A549 treated with ZK216348 at 1 μM for 4 hours (cell line): Measurements from ENCODE around the gene POLR1B. TPM values are rescaled to one million over a fixed set of nuclear protein-coding genes. Genes with fewer than 3 reads are reported as not detected.

Experiments
- total RNA-seq: library from RNA; stranded (reverse); fragments of 200-300 nt; extraction: Qiagen RNA extraction; gene quantifications from 5 replicates; pipeline ENCODE4 v1.2.3, GENCODE V29; 2022; ENCODE audit warnings: low read depth

Gene POLR1B, protein sequence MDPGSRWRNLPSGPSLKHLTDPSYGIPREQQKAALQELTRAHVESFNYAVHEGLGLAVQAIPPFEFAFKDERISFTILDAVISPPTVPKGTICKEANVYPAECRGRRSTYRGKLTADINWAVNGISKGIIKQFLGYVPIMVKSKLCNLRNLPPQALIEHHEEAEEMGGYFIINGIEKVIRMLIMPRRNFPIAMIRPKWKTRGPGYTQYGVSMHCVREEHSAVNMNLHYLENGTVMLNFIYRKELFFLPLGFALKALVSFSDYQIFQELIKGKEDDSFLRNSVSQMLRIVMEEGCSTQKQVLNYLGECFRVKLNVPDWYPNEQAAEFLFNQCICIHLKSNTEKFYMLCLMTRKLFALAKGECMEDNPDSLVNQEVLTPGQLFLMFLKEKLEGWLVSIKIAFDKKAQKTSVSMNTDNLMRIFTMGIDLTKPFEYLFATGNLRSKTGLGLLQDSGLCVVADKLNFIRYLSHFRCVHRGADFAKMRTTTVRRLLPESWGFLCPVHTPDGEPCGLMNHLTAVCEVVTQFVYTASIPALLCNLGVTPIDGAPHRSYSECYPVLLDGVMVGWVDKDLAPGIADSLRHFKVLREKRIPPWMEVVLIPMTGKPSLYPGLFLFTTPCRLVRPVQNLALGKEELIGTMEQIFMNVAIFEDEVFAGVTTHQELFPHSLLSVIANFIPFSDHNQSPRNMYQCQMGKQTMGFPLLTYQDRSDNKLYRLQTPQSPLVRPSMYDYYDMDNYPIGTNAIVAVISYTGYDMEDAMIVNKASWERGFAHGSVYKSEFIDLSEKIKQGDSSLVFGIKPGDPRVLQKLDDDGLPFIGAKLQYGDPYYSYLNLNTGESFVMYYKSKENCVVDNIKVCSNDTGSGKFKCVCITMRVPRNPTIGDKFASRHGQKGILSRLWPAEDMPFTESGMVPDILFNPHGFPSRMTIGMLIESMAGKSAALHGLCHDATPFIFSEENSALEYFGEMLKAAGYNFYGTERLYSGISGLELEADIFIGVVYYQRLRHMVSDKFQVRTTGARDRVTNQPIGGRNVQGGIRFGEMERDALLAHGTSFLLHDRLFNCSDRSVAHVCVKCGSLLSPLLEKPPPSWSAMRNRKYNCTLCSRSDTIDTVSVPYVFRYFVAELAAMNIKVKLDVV
- 20.3 to 31.0 TPM (median 25.8 TPM) in 5 replicates for total RNA-seq

DNA sequence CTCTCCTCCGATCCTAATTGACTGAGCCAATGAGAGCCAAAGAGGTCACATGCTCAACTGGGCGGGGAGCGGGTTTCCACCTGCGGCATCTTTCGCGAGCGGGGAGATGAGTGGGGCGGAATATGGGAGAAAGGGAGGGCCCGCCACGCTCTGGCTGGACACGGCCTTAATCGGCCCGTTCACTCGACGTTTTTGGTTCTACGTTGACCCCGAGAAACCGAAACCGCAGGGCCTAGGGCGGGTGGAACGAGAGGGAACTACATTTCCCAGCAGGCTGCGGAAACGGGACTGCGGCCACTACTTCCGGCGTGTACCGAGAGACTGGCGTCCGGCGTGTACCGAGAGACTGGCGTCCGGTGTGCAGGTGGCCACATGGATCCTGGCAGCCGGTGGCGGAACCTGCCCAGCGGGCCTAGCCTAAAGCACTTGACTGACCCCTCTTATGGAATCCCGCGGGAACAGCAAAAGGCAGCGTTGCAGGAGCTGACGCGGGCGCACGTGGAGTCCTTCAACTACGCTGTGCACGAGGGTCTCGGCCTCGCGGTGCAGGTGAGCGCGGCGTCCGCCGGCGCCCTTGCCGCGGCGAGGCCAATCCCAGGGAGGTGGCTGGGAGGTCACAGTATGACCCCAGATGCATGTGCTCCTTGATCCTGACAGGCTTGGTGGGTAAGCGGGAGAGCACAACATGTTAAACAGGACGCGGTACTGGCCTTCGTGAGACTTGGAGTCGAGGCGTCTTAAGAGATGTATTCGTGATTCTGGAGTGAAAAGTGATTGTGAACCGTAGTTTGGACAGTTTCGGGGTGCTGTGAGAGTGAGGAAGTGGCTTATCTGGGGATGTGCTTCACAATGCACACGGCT lies at the start of gene POLR1B:
Gene POLR1B (plus strand): TSS at position 343 of the 861 bp plus-strand sequence. CDS start 30 bp downstream, at position 373.

DNA sequence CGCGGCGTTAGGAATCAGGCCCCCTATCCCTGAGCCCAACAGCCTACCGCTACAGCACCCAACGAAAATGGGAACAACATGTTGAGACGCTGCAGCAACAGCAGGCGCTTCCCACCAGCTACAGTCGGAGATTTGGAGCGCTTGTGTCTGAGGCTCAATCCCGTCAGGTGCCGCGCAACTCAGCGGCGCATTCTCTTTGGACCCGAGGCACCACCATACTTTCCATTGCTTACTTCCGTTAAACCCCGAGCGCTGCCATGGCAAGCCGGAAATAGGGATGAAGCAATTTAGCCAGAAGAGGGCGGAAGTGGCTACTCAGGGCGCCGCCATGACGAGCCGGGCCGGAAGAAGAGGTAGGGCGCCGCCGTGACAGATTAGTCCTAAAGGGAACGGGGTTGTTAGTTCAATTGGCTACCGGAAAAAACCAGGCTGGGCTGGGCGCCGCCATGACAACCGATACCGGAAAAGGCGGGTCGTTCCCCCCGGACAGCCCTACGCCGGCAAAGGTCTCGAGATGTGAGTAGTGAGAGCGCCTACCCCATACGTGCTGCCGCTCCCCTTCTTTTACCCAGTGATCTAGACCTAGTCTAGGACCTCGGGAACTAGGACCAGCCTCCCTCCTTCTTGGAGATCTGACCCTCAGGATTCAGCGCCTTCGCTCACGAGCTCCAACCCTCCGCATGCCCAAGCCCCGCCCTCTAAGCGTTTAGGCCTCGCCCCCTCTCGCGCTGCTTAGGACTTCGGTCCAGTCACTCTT lies 42.0 kb downstream of the POLR1B start, which contains the start of gene CHCHD5:
Gene CHCHD5 (plus strand): TSS at position 476 of the 757 bp plus-strand sequence. CDS start 39 bp downstream, at position 515.

Other genes starting within 250 kb of the POLR1B start
- gene RGPD8, start 108.8 kb upstream of the POLR1B start, total RNA-seq: 2.0 to 4.1 TPM (median 2.7 TPM) in 5 replicates
- gene TTL, start 60.3 kb upstream of the POLR1B start, total RNA-seq: 29.5 to 45.5 TPM (median 42.1 TPM) in 5 replicates
- 52.6 to 67.5 TPM (median 61.6 TPM) in 5 replicates for gene CHCHD5, start 42.1 kb downstream of the POLR1B start, total RNA-seq
- 127 to 149 TPM (median 135 TPM) in 5 replicates for gene SLC20A1, start 103.5 kb downstream of the POLR1B start, total RNA-seq
- gene NT5DC4, start 178.6 kb downstream of the POLR1B start, total RNA-seq: not detected in 5 replicates
- 10.2 to 20.6 TPM (median 14.9 TPM) in 5 replicates for gene CKAP2L, start 222.1 kb downstream of the POLR1B start, total RNA-seq
- 0.07 to 0.37 TPM (median 0.22 TPM) in 3 of 5 replicates, not detected in the others for gene IL1A, start 242.0 kb downstream of the POLR1B start, total RNA-seq